GM19468 (cell line): Measurements from ENCODE around the gene RBM15.
A peak's percentile ranks its signal among the peaks of the same experiment; 100 is the strongest.

ENCODE experiments used
- ATAC-seq: cut with Tn5 transposase; IDR thresholded peaks from one replicate; pipeline ENCODE4 v1.9.1; 2021; ENCODE audit warnings: mild to moderate bottlenecking, moderate library complexity, moderate number of reproducible peaks; ENCODE audit not compliant: unreplicated experiment; ENCODE audit errors: extremely low read depth

Gene RBM15, protein sequence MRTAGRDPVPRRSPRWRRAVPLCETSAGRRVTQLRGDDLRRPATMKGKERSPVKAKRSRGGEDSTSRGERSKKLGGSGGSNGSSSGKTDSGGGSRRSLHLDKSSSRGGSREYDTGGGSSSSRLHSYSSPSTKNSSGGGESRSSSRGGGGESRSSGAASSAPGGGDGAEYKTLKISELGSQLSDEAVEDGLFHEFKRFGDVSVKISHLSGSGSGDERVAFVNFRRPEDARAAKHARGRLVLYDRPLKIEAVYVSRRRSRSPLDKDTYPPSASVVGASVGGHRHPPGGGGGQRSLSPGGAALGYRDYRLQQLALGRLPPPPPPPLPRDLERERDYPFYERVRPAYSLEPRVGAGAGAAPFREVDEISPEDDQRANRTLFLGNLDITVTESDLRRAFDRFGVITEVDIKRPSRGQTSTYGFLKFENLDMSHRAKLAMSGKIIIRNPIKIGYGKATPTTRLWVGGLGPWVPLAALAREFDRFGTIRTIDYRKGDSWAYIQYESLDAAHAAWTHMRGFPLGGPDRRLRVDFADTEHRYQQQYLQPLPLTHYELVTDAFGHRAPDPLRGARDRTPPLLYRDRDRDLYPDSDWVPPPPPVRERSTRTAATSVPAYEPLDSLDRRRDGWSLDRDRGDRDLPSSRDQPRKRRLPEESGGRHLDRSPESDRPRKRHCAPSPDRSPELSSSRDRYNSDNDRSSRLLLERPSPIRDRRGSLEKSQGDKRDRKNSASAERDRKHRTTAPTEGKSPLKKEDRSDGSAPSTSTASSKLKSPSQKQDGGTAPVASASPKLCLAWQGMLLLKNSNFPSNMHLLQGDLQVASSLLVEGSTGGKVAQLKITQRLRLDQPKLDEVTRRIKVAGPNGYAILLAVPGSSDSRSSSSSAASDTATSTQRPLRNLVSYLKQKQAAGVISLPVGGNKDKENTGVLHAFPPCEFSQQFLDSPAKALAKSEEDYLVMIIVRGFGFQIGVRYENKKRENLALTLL

DNA sequence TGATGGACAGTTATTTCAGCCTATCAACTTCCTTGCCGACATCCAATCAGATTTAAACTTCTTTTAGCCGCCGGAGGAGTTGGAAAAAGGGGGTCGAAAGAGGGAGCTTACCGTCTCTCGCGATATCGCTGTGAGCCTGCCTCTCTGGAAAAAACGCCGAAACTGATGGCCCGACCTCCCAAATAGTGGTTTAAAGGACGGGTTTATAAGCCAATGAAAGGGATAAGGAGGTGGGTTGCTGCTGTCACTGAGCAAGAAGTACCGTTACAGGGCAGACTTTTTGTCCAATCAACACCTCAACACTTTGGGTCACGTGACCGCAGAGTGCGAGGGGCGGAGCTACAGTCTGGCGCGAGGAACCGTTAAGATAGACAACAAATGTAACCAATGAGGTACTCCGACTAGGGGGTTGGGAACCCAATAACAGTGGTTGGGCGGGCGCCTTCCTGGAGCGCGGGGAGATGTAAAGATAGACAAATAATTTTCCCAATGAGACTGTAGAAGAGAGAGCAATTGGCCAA lies at the start of gene RBM15:
RBM15 (plus strand) TSS at position 492 of the 521 bp plus-strand sequence; CDS start at position 521, 29 bp downstream.
- ATAC-seq: peak; percentile 70

DNA sequence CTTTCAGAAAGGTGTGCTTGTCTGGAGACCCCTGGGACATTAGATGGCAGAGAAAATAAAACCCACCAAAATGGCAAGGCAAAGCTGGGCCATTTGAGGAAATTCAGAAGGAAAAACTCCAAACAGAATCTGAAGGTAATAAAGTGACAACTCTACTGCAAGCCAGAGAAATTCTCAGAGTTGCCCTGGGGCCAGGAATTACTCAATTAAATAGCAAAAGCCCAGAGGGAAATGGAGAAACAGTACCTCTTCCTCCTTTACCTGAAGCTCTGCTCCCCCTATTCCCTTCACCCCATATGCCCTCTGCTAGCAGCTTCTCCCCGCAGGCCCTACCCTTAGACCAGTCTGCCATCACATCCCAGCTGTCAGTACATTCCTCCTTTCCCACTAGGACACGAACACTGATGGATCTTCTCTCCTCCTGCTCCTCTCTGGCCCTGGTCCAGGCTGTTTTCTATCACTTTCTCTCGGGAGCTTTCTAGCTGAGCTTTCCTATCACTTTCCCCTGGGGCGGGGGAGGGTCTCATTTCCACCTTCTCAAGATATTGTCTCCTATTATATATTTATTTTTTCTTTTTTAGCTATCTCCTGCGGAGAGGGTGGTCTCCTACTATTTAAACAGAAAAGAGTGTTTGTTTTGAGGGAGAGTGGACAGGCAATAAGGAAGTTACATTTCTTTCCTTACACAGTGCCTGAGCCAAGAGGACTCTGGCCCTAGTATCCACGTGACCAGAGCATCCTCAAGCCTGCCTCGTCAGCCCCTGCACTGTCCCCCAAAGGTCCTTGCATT lies 47.7 kb upstream of the RBM15 start:
- ATAC-seq: no peak

DNA sequence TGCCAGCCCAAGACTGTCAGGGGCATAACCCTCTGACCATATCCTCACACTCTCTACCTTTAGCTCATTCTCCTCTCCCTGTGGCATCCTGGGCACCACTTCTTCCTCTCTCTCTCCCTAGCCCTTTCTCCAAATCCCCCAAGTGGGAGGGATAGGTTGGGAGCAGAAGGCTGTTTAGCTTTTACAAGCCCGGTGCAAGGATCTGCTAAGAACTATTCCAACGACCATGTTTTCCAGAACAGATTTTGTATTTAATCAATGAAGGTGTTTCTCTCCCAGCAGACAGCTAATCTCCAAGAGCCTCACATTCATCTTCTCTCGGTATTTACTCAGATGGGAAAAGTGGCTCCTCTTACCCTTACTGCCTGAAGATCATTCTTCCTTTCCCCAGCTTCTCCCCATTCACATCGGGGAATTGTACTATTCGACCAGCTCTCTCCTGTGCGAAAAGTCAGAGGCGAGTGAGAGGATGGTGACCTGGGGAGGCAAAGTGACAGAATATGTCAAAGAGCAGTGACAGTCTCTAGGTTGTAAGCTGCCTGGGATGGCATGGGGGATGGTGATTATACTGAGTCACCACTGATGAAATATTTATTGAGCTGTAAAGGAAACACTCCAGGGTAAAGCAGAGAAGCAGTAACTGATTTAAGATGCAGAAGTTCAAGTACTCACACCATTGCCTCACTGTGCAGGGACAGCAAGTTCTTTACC lies 47.0 kb upstream of the RBM15 start:
- ATAC-seq: no peak

DNA sequence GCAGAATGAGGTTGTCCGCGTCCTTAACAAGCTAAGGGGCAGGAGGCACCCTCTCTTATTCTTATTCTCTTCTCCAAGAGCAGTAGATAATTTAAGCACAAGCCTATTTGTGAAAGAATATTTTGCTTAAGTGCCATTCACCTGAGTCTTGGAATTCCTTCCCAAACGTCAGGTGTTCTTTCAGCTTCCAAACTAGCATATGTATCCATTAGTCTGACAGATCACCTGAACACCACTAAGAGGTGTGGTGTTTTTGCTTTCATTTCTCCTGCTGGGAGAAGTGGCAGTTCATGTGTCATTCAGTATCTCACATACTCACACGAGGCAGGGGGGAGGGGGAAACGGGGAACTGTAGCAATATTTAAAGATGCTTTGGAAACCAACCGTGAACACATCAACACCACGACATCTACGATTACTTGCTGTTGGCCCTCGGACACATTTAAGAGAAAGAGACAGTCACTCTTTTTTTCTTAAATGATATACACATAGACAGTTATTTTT lies 45.5 kb upstream of the RBM15 start:
- ATAC-seq: no peak

DNA sequence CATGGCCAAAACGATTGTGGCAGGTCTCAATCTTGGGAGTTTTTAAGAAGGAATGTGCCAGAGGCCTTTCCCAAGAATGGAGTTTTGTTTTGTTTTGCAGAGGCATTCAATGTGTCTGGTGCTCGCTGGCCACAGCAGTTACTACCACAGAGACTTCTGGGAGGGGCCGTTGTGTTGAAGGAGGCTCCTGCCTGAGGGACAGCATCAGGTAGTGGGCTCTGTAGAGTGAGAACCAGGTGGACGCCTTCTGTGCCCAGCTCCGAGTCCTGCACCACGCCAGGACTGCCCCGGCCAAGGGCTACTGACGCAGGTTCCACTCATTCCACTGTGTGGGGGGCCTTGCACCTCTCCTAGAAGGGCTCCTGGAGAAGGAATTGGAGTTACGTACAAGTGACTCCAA lies 44.9 kb upstream of the RBM15 start:
- no peak for ATAC-seq

DNA sequence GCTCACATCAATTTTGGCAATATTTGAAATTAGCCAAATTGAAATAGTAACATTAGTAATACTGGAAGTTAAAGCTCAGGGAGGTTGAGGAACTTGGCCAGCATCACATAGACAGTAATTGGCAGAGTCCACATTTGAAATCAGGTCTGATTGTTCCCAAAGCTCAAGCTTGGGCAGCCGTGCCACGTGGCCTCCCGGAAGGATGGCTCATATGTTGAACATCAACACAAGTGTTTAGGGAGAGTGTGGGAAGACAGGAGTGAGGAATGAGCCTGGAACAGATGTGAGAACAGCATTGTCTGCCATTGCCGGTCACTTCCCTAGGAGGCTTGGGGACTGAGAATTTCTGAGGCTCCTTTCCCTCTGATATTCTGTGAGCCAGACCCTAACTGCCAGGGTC lies 40.2 kb upstream of the RBM15 start:
- no peak for ATAC-seq

DNA sequence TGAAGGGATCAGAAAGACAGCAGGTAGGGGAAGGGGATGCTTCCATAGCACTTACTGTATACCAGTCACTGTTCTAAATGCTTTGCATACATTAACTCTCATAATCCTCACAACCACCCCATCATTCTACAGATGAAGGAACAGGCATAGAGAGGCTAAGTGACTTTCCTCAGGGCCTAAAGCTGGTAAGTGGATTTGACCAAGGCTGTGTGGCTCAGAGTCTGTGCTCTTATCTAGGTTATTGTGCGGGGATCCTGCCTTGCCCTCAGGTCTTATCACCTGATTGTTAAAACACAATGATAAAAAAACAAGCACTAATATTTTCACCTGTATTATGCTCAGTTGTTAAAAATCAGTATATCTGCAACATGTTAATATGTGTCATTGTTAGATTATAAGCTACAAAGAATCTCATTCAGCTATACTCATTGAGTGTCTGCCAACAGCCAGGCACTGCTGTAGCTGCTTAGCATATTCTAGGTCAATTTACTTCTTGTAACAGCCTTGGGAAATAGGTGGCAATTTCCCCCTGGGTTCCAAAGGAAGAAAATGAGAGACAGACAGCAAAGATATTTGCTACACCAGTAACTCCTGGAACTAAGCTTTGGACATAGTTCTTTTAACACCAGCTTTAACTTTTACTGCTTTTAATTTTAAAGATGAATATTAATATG lies 38.6 kb upstream of the RBM15 start:
- ATAC-seq: no peak

DNA sequence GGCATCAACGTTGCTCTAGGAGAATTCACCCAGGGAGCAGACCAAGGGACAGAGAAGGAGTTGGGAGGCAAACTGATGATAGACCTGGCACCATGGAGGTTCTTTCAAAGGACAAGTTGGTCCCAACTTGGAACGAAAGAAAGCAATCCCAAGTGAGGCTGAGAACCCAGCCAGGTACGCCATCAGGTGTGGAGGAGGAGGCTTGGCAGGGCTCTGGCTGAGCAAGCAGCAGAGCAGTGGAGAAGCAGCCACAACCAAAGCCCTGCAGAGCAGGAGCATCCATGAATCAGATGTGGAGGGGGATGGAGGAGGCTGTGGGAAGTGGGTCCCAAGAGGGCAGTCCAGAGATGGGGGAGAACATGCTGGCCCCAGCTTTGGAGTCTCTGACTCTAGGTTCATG lies 36.3 kb upstream of the RBM15 start:
- ATAC-seq: no peak

DNA sequence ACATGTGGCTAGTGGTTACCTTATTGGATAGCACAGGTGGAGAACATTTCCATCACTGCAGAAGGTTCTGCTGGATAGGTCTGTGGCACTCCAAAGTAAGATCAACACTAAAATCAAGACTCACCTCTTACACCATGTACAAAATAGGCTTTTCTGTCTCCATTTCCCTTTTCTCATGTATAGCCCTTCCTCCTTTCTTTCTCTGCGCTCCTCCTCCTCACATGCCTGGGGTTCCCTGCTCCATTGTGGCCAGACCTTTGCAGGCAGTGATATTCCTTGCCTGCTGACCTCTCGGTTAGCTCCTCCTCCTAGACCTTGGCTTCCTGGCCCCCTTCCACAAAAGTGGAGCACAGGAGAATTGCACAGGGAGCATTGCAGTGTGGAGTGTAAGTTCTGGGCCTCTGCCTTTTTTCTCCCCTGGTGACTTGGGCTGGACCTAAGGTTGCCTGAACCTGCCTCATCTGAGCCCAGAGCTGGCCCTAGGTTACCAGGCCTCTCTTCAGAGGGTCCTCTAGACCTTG lies 33.2 kb upstream of the RBM15 start:
- ATAC-seq: no peak

DNA sequence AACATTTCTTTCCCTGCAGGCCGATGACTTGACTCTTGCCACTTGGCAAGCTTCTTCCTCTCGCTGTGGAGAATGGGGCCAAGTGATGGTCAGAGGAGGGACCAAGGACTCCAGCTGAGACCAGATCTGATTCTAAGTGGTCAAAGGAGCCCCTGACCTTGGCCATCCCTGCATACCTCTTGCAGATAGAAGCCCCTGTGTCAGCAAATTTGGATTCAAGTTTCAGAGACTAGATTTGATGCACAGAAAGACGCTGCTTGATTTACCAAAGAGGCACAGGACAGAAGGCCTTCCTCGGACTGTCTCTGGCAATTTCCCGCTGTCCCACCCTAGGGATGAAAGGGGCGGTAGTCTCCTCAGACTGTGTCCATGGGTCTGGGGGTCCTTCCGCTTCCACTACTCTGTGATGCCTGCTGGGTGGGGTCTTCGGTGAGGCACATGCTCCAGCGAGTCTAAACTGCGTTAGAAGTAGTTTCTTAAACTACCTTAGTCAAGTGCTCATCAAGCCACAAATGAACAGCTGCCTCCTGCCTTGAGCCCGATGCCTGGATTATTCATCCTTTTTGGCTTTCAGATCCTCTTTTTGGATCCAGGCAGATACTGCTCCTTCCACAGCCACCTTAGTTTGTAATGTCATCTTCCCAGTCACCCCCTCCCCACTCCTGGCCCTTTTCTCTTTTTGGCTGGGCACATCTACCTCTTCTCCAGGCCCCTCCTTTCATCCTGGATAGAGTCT lies 31.8 kb upstream of the RBM15 start:
- ATAC-seq: no peak

DNA sequence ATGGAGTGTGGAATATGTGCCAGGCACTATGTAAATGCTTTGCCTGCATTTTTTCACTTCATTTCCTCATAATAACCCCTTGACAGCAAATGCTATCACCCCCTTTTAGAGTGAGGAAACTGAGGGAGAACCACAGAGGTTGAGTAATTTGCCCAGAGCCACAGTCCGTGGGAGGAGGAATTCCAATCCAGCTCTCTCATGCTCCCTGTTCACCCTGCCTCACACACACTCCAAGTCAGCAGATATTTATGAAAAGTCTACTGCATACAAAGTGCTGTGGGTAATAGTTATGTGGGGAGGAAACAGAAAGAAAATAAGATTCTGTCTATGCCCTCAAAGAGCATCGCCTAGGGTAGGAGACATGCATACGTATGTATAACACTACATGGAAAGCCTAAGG lies 30.9 kb upstream of the RBM15 start:
- ATAC-seq: no peak

DNA sequence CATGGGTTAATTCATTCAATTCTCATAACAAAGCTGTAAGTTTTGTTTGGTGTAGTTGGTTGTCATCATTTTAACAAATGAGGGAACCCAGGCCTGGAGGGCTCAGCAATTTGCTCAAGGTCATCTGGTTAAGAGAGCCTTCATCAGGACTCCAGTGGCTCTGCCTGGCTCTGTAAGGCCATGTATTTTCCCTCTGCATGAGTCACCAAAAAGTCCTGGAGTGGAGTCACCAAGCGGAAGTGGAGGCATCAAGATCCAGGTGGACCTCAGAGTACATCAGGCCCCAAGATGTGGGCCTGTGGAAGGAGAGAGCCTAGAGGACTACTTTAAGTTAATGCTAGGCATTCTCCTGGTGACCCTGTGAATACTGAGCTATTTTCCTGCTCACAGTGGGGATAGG lies 30.0 kb upstream of the RBM15 start:
- no peak for ATAC-seq

DNA sequence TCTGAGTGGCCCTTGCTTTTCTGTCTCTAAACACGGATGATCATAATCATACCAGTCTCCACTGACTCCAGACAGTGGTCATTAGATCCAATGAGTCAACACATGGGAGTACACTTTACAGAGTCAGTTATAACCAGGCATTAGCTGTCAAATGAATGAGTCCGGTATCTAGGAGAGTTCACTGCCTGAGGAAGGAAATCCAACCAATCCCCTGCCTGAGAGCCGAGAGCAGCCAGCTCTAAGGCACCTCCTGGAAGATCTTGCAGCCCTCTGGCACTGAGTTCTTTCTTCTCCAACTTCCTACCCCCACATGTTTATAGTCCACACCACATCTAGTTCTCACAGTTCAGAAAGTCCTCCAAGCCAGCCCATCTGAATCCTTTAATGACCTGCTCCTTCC lies 29.4 kb upstream of the RBM15 start:
- ATAC-seq: no peak

DNA sequence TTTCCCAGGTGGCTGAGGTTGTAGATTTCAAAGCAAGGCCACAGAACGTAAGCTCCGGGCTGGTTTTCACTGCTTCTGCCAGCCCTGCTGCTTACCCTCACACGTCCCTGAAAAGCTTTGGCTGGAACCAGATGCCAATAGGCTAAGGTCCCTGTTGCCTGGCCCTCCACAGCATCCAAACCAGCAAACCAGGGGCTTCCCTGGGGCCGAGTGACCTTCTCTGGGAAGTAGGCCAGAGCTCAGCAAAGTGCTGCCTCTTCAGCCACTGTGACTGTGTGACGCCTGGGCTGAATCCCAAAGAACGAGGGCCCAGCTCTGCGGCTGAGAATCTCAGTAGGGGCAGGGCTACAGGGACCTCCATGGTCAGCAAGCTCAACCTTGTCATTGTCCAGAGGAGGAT lies 28.9 kb upstream of the RBM15 start:
- no peak for ATAC-seq

DNA sequence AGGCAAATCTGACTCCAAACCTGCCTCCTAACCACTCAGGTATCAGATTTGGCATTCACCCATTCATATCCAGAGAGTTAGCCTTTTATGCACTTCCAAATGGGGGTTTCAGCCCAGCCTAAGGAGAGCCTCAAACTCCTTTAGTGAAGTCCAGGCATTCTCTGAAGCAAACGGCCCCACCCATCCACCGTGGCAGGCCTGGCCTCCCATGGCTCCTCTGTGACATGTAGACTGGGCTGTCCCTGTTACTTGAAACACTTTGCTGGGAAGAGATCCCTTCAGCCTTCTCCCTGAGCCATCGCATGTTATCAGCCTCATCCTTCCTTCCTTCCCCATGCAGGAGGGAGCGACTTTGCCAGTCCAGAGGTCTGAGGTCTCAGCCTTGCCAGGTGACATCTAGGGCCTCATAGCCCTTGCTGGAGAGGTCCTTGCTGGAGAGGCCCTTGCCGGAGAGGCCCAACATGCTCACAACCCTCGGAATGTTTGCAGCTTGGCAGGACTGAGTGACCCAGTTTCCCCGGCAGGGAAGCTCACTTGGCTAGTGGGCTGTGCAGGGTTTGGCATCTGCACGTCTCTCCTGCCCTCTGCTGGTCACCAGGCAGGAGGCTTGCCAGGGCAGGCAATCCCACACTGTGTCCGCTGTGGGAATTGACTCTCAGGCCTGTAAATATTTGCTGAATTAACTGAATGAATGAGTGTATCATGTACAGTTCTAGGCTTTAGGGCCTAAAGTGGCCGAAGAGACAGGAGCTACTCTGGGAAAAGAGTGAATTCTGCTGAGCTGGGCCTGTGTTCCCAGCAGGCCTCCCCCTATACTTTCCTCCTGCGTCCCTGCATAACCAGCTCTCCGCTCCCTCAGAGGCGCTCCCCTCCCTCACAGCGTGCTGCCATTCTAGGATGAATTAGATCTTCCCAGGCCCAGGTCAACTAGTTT lies 26.7 kb upstream of the RBM15 start:
- ATAC-seq: no peak

DNA sequence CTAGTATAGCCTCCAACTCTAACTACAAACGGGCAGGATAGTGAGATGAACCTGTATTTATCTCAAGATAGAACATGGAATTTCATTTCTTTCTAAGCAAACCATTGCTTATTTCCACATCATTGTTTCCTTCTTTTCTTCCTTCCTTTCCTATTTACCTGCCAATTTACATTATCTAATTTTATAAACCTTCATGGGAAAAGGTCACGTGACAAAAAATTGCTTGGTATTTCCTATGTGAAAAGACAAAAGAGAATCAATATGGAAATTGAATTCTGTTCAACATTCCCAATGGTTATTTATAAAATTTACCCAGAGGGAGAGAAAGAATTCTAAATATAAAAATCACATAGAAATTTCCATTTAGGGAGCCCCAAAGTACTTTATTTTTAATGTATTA lies 22.4 kb upstream of the RBM15 start:
- ATAC-seq: no peak

DNA sequence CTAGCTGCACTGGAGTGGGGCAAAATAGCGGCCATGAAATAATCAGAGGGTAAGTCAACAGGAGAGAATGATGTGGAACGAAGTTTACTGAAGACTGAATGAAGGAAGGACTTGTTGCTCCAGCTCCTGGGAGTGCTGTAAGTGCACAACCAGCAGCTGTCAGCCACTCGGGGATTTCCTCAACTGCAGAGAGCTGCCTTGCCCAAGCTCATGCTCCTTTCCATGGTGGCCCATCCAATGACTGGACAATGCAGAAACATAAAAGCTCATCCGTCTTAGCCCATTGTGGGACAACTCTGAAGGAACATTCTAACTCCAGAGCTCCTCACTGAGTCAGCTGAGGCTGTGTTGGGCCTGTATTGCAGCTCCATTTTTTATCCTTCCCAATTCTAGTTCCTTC lies 21.1 kb upstream of the RBM15 start:
- no peak for ATAC-seq
